Endothelial cell of umbilical vein (primary cell): ENCODE data around the gene PRKAG2. TPM values are rescaled to one million over a fixed set of nuclear protein-coding genes. Genes with fewer than 3 reads are reported as not detected.

ENCODE experiments used
- BruUV-seq: library from RNA; stranded (reverse); fragments of 400-500 nt; replicated peaks from 2 replicates; lab custom pipeline; 2021; lab: Mats Ljungman, UMichigan
- CTCF ChIA-PET: fragments of 300-600, 350-600 bp; sonication (Branson Sonifier 250); formaldehyde crosslinking; loops from one replicate; lab custom pipeline; 2021; ENCODE audit warnings: antibody characterized with exemption, inconsistent platforms; lab: Charles Lee
- POLR2A ChIA-PET: fragments of 300-600, 350-600 bp; sonication (Branson Sonifier 250); formaldehyde crosslinking; loops from one replicate; lab custom pipeline; 2021; ENCODE audit warnings: antibody characterized with exemption, inconsistent platforms; lab: Charles Lee
- DNase-seq: peaks from one replicate; pipeline ENCODE4 v3.0.0-alpha.2; 2011; ENCODE audit warnings: low read depth, low spot score
- FAIRE-seq: peaks from 2 replicates; lab custom pipeline; 2011; peaks lifted over from hg19 to GRCh38; lab: Jason Lieb, UNC
- H2AFZ ChIP-seq: 2 replicates; pipeline ENCODE4 v1.6.0; 2012; ENCODE audit warnings: low read depth, low read length, control low read depth, inconsistent platforms
- H3K27ac ChIP-seq: 2 replicates; pipeline ENCODE4 v1.5.1; 2011; ENCODE audit warnings: low read depth, mild to moderate bottlenecking, control low read depth, low read length, moderate library complexity; ENCODE audit not compliant: insufficient read depth
- H3K27me3 ChIP-seq, 2 experiments: 2 replicates each; pipeline versions ENCODE4 v1.6.0 to v1.6.1; 2011; ENCODE audit warnings: low read length in 2 of 2, mixed read lengths in 1 of 2; ENCODE audit not compliant: control insufficient read depth in 2 of 2, insufficient read depth in 2 of 2
- H3K36me3 ChIP-seq, 2 experiments: 2 replicates in 1 of 2; 3 replicates in 1 of 2; pipeline ENCODE4 v1.5.1; 2011; ENCODE audit warnings: low read length in 2 of 2, mild to moderate bottlenecking in 1 of 2, moderate library complexity in 1 of 2; ENCODE audit not compliant: control insufficient read depth in 2 of 2, insufficient read depth in 2 of 2; ENCODE audit errors: extremely low read depth in 1 of 2
- H3K4me1 ChIP-seq: 3 replicates; pipeline ENCODE4 v1.5.1; 2011; ENCODE audit warnings: mild to moderate bottlenecking, low read length; ENCODE audit not compliant: control insufficient read depth, insufficient read depth; ENCODE audit errors: extremely low read depth
- H3K4me2 ChIP-seq: 2 replicates; pipeline ENCODE4 v1.6.1; 2011; ENCODE audit warnings: low read length, control low read depth, mixed read lengths; ENCODE audit not compliant: insufficient read depth
- H3K4me3 ChIP-seq, 3 experiments: fragments of 200-600 bp in 1 of 3; sonication (generic), shearing (Covaris generic) in 1 of 3; replicated peaks in 1 of 3; 2 replicates each; pipeline ENCODE4 v1.5.1; 2011 to 2016; ENCODE audit warnings: control low read depth in 3 of 3, low read length in 3 of 3, mild to moderate bottlenecking in 2 of 3, inconsistent platforms in 1 of 3, low read depth in 1 of 3, moderate library complexity in 1 of 3; ENCODE audit not compliant: insufficient read depth in 1 of 3
- H3K79me2 ChIP-seq: 2 replicates; pipeline ENCODE4 v1.6.0; 2012; ENCODE audit warnings: low read length, inconsistent platforms; ENCODE audit not compliant: control insufficient read depth, insufficient read depth
- H3K9ac ChIP-seq: replicated peaks from 2 replicates; pipeline ENCODE3; 2011; ENCODE audit warnings: low read length, control low read depth; ENCODE audit not compliant: insufficient read depth; ENCODE audit errors: extremely low read depth
- H3K9me1 ChIP-seq: replicated peaks from 3 replicates; pipeline ENCODE4 v1.6.0; 2011; ENCODE audit warnings: mild to moderate bottlenecking, low read length; ENCODE audit not compliant: control insufficient read depth, insufficient read depth; ENCODE audit errors: extremely low read depth
- H3K9me3 ChIP-seq: replicated peaks from 2 replicates; pipeline ENCODE4 v1.5.1; 2012; ENCODE audit warnings: low read length, inconsistent platforms; ENCODE audit not compliant: control insufficient read depth, insufficient read depth
- H4K20me1 ChIP-seq: replicated peaks from 2 replicates; pipeline ENCODE3; 2011; ENCODE audit warnings: mild to moderate bottlenecking, low read length; ENCODE audit not compliant: control insufficient read depth, insufficient read depth; ENCODE audit errors: extremely low read depth
- CTCF ChIP-seq, 2 donors: IDR thresholded peaks; 1 replicate in 1 of 2; 2 replicates in 1 of 2; pipeline ENCODE4 v1.5.1; 2011; ENCODE audit warnings: low read length in 2 of 2, mild to moderate bottlenecking in 2 of 2, moderate library complexity in 2 of 2, control low read depth in 1 of 2, inconsistent platforms in 1 of 2, low read depth in 1 of 2; ENCODE audit not compliant: insufficient read depth in 1 of 2; ENCODE audit errors: extremely low read depth in 1 of 2
- EZH2 ChIP-seq: IDR thresholded peaks from 2 replicates; pipeline ENCODE4 v1.6.1; 2012; ENCODE audit warnings: borderline replicate concordance, low read depth, mild to moderate bottlenecking, moderate library complexity, low read length, inconsistent platforms; ENCODE audit not compliant: severe bottlenecking
- FOS ChIP-seq: IDR thresholded peaks from 2 replicates; pipeline ENCODE4 v1.6.1; 2011; ENCODE audit warnings: mild to moderate bottlenecking, low read length, moderate library complexity, borderline replicate concordance; ENCODE audit not compliant: insufficient read depth
- MYC ChIP-seq: IDR thresholded peaks from one replicate; pipeline ENCODE4 v1.6.1; 2011; ENCODE audit warnings: mild to moderate bottlenecking, low read depth, low read length
- POLR2A ChIP-seq: IDR thresholded peaks from 2 replicates; pipeline ENCODE4 v1.6.1; 2012; ENCODE audit warnings: low read depth, mild to moderate bottlenecking, control low read depth, low read length
- POLR2AphosphoS5 ChIP-seq: IDR thresholded peaks from 2 replicates; pipeline ENCODE4 v1.6.1; 2012; ENCODE audit warnings: low read depth, mild to moderate bottlenecking, control low read depth, low read length, moderate library complexity; ENCODE audit not compliant: insufficient read depth
- dilution Hi-C: fragments of 300-500 bp; cut with MboI; formaldehyde crosslinking; loops from one replicate; pipeline ENCODE4 v1.15.0; 2019; ENCODE audit warnings: low sequenced_read_pairs; ENCODE audit not compliant: extremely low pct_ligation_motif_present
- intact Hi-C: fragments of 100-400 bp; cut with micrococcal nuclease; formaldehyde crosslinking; loops from one replicate; pipeline ENCODE4 v1.10.0; 2022
- polyA plus RNA-seq, 4 experiments: library from polyadenylated mRNA; depleted of rRNA in 3 of 4; stranded (reverse) in 3 of 4; unstranded in 1 of 4; fragments of >200 nt; gene quantifications; 2 replicates each; pipeline versions ENCODE4 v1.2.1 to v1.2.3, GENCODE V29; 2011 to 2012; ENCODE audit warnings: missing spikeins in 1 of 4
- total RNA-seq: library from RNA; stranded (reverse); gene quantifications from 2 replicates; pipeline ENCODE4 v1.2.3, GENCODE V29; 2021

Gene PRKAG2
- total and polyA plus RNA-seq, 2 donors (not counting 3 experiments of a cell fraction or from before 2014, with no cell fraction given) = 19.3 to 51.5 TPM

- dilution Hi-C loops (no loop called here), intact Hi-C loops (no loop called here)
- Histone ChIP-seq H3K27me3 (no peaks in the 10 kb centered on the region), H3K4me3 (no peak overlapping the region), H3K4me2 (no peak overlapping the region), H3K27ac (no peak overlapping the region), H3K9ac (no peak overlapping the region), H3K9me3 (no peaks in the 10 kb centered on the region), H2AFZ (no peak overlapping the region), H3K9me1 (no peaks in the 10 kb centered on the region), H3K79me2 (no peaks in the 10 kb centered on the region), H3K4me1 (no peaks in the 10 kb centered on the region), H3K36me3 (no peaks in the 10 kb centered on the region), H4K20me1 (no peaks in the 10 kb centered on the region)
- ChIA-PET CTCF (interaction anchor here (1.0 kb wide), 1 partner anchor 97 kb away, joined by 3 read pairs; no protein-coding TSS in a partner anchor), POLR2A (no interaction called here)
- DNase-seq (peak; percentile 16), FAIRE-seq (no peak)
- no TSS peak for BruUV-seq
- no peak for TF ChIP-seq POLR2AphosphoS5
- TF ChIP-seq MYC = no peak
- TF ChIP-seq POLR2A = no peak
- no peak for TF ChIP-seq FOS
- no peak for TF ChIP-seq CTCF (IDR thresholded peaks at IDR 0.05; ENCODE audit: extremely low read depth in 1 of 2, insufficient read depth in 1 of 2, low read depth in 1 of 2, low read length in 2 of 2)
- TF ChIP-seq EZH2 = no peak
These were observed 9.0 kb downstream of the PRKAG2 start for GRCh38 chr7:151867912-151868311.
